ENCODE results near the gene MANEA. TPM values are rescaled to one million over a fixed set of nuclear protein-coding genes. Genes with fewer than 3 reads are reported as not detected.

The MANEA gene
- total and polyA plus RNA-seq, 2 of the 8 experiments (the other 6 are each of a cell fraction or from before 2014, with no cell fraction given) = 2.8 to 10.4 TPM

- Histone ChIP-seq H3K79me2 (ENCODE audit: control insufficient read depth in 1 of 2, insufficient read depth in 2 of 2, low read length in 2 of 2) (peaks cover 0 to 33% of the 10 kb centered on the region in 2 experiments; a peak in 2 of 4 replicates), H2BK12ac (ENCODE audit: low read depth, low read length) (no peak overlapping the region), H4K20me1 (replicated peaks in 1 of 2; ENCODE audit: control insufficient read depth in 1 of 2, insufficient read depth in 2 of 2, low read length in 2 of 2) (no peaks in the 10 kb centered on the region), H4K91ac (replicated peaks; ENCODE audit: insufficient read length, low read length) (no peak overlapping the region), H2BK20ac (ENCODE audit: low read length) (no peak overlapping the region), H3K27ac (ENCODE audit: low read depth, low read length) (no peak overlapping the region), H2BK120ac (replicated peaks; ENCODE audit: low read depth, low read length) (no peak overlapping the region), H2BK5ac (ENCODE audit: low read depth, low read length) (no peak overlapping the region), H3K14ac (ENCODE audit: insufficient read length) (no peak overlapping the region), H3K9me3 (ENCODE audit: insufficient read depth in 2 of 2, low read depth in 1 of 2, low read length in 1 of 2) (no peaks in the 10 kb centered on the region), H3K23ac (ENCODE audit: insufficient read length) (no peak overlapping the region), H3K4me3 (ENCODE audit: extremely low read depth in 1 of 4, insufficient read depth in 2 of 4, low read depth in 3 of 4, low read length in 4 of 4) (peak overlapping the region; percentile 70 to 89 (median 82)), H2AFZ (ENCODE audit: low read length) (peak overlapping the region; percentile 86; the same call in 1 of the 2 replicates), H3K79me1 (ENCODE audit: low read depth, low read length) (no peaks in the 10 kb centered on the region), H3K27me3 (replicated peaks in 1 of 4; ENCODE audit: control insufficient read depth in 3 of 4, extremely low read depth in 1 of 4, insufficient read depth in 3 of 4, low read length in 3 of 4) (no peaks in the 10 kb centered on the region), H4K8ac (ENCODE audit: extremely low read depth, insufficient read depth, low read length) (no peak overlapping the region), H3K4me2 (ENCODE audit: insufficient read depth in 1 of 2, low read depth in 2 of 2, low read length in 2 of 2) (peak overlapping the region; percentile 80 to 87), H3K36me3 (ENCODE audit: control insufficient read depth in 2 of 4, insufficient read depth in 4 of 4, low read length in 3 of 4) (no peaks in the 10 kb centered on the region), H3K23me2 (ENCODE audit: low read depth, low read length) (peaks cover 5% of the 10 kb centered on the region), H3K4ac (replicated peaks; ENCODE audit: insufficient read length, low read depth, low read length) (no peak overlapping the region), H3K18ac (ENCODE audit: extremely low read depth, low read length) (no peak overlapping the region), H3K56ac (replicated peaks; ENCODE audit: insufficient read length, low read depth, low read length) (no peak overlapping the region), H3K9ac (replicated peaks in 1 of 4; ENCODE audit: extremely low read depth in 1 of 4, low read depth in 3 of 4, low read length in 3 of 4) (peak overlapping the region in 2 of 4 experiments; percentile 49 to 60; a peak in 5 of 7 replicates), H2BK15ac (ENCODE audit: low read length) (no peak overlapping the region), H3K4me1 (replicated peaks in 1 of 4; ENCODE audit: control insufficient read depth in 3 of 4, insufficient read depth in 4 of 4, low read length in 3 of 4) (peaks cover 0 to 4% (median 0%) of the 10 kb centered on the region in 4 experiments; a peak in 2 of 7 replicates), H2AK5ac (ENCODE audit: low read depth, low read length) (no peak overlapping the region), H4K5ac (ENCODE audit: insufficient read length, low read depth, low read length) (peak overlapping the region; percentile 94)
- ChIA-PET POLR2A (ENCODE audit: partially characterized antibody) (no interaction called here), CTCF (ENCODE audit: partially characterized antibody) (no interaction called here)
- WGBS, 2 experiments (ENCODE audit: extremely low coverage in 1 of 2, insufficient coverage in 1 of 2, insufficient read length in 1 of 2, insufficient replicate concordance in 2 of 2, low coverage in 1 of 2, low lambda C conversion rate in 2 of 2, missing lambda C conversion rate in 1 of 2) = 62% methylated on average over 5 of the region's 5 CpGs; no CpG with 5 or more reads in 1 of the 2 experiments
- FAIRE-seq (no peak), DNase-seq (ENCODE audit: low read depth in 1 of 2, low spot score in 2 of 2) (no peak)
- TF ChIP-seq E2F6 (IDR thresholded peaks at IDR 0.05) (no peak), TCF12 (IDR thresholded peaks at IDR 0.05; ENCODE audit: low read depth, low read length) (no peak)
Observed at GRCh38 chr6:95576218-95576997, 927 bp upstream of the MANEA start.
